Activated CD4-positive, CD25-positive, alpha-beta regulatory T cell treated with anti-CD3 and anti-CD28 coated beads, Interleukin-2, amount 50 U/mL, for 16 hours (primary cell): ENCODE results near the gene GPAT2.
A peak's percentile ranks its signal among the peaks of the same experiment; 100 is the strongest.
"Not testable (repeated sequence)": the region's sequence is repeated elsewhere in the genome, so short reads cannot be mapped to it uniquely, and the experiment has no call there.

Experiments
- DNase-seq: peaks from one replicate; pipeline ENCODE4 v3.0.0-alpha.2; 2020; ENCODE audit warnings: low read depth, low spot score

Gene GPAT2

DNA sequence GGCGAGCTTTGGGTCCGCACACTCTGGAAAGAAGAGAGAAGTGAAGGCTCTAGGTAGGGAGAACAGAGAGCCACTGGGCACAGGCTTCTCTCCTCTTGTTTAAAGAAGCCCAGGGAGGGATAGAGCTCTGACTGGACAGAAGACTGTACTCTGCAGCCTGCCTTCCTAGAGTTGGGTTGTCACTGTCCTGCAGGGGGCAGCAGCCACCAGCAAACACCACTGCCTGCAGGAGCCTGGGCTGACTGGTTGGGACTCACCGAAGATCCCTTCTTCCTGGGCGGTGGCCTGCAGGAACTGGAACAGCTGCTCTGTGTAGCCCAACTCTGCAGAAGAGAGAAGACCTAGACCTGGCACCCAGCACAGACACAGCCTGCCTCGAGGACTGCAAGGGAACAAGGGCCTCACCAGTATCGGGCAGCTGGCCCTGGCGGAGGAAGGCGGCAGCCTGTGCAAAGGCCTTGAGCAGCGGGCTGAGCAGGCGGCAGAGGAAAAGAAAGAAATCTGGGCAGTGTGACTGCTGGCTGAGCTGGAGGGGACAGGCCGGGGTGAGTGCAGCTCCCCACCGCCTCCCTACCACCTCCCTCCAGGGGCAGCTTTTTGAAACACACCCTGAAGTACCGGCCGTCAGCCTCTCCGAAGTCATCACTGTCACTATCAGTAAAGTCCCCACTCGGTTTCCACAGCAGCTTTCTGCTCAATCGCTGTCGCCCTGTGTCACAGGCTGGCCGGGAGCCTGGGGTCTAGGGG, 11.8 kb downstream of the GPAT2 start:
- DNase-seq: peak; percentile 26

DNA sequence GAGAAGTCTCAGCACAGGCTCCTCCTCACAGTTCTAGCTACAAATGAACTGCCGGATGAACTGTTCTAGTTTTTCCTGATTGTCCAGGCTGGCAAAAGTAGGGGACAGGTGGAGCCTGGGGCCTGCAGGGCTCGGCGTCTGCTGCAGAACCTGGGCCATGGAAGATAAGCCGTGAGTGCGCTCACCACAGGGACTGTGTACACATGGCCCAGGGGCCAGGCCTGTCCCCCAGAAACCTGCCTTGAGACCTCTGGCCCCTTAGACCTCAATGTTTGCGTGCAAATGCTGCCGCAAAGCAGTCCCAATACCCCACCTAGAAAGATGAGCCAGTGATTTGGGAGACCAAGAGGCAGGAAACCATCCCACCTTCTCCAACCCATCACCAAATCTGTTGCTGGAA, 12.6 kb downstream of the GPAT2 start:
- not testable (repeated sequence) for DNase-seq

GRCh38 chr2:96021142-96021541, 13.6 kb downstream of the GPAT2 start:
- not testable (repeated sequence) for DNase-seq

DNA sequence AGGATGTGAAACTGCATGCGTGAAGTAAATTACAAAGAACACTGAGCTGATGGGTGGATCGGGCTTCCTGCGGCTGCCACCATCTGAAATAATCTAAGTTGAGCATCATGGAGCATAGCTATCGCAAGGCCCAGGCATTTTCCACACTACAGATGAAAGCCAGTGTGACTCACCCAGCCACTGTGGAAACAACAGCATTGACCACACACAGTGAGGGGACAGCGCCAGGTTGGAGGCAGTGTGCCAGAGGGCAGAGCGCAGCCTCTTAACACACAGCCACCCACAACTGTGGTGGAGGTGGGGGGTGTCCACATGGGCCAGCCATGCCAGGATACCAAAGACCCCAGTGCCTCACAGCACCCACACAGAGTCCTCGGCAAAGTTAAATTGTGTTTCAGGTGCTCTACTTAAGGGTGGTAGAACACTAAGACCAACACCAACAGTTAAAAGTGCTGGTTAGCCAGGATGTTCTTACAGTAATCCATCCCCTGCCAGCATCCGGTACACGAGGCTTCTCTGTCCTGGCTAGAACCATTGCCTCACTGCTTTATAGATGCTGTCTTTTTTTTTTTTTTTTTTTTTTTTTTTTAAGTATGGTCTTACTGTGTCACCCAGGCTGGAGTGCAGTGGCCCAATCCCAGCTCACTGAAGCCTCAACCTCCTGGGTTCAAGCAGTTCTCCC, 14.7 kb downstream of the GPAT2 start:
- not testable (repeated sequence) for DNase-seq

- not testable (repeated sequence) for DNase-seq
Observed at GRCh38 chr2:96016321-96016720, 18.4 kb downstream of the GPAT2 start.

DNA sequence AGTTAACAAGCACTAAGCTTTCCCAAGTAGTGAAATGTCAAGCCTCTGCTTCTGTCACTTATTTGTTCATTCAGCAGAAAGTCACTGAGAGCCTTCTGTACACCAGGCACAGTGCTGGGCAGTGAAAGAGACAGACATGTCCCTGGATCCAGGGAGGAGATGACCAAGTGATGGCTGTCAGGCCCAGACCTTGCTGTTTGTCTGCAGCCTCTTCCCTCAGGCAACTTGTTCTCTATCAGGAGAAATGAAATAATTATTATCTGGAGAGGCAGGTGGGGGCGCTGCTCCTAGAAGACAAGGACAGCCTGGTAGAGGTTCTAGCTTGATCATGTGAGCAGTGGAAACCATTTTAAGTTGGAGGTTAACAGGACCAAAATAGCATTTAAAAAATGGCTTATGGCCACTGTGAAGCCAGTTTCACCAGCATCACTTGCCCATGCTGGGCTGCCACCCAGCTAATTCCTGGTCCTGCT, 21.9 kb downstream of the GPAT2 start:
- DNase-seq: not testable (repeated sequence)

- not testable (repeated sequence) for DNase-seq
Observed at GRCh38 chr2:96012086-96012791, 22.5 kb downstream of the GPAT2 start.

DNA sequence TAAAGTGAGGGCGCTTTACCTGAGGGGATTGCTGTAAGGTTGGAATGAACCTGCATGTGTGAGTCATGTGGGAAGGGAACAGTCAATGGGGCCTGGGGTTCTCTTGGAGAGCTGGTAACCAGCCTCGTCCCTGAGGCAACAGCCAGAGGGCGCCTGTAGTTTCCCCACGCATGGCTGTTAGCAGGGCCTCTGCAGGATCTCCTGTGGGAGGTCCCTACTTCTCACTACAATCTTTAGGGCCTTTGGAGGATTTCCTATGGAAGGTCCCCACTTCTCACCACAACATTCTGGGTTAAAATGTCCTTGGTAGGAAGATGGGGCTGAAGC, 23.6 kb downstream of the GPAT2 start:
- DNase-seq: not testable (repeated sequence)

- DNase-seq: peak; percentile 91
Observed at GRCh38 chr2:96010320-96011128, 24.2 kb downstream of the GPAT2 start.

- not testable (repeated sequence) for DNase-seq
Observed at GRCh38 chr2:96009833-96010232, 24.9 kb downstream of the GPAT2 start.

GRCh38 chr2:96008051-96008450, 26.7 kb downstream of the GPAT2 start:
- not testable (repeated sequence) for DNase-seq

- DNase-seq: not testable (repeated sequence)
Observed at GRCh38 chr2:96006248-96006647, 28.5 kb downstream of the GPAT2 start.

DNA sequence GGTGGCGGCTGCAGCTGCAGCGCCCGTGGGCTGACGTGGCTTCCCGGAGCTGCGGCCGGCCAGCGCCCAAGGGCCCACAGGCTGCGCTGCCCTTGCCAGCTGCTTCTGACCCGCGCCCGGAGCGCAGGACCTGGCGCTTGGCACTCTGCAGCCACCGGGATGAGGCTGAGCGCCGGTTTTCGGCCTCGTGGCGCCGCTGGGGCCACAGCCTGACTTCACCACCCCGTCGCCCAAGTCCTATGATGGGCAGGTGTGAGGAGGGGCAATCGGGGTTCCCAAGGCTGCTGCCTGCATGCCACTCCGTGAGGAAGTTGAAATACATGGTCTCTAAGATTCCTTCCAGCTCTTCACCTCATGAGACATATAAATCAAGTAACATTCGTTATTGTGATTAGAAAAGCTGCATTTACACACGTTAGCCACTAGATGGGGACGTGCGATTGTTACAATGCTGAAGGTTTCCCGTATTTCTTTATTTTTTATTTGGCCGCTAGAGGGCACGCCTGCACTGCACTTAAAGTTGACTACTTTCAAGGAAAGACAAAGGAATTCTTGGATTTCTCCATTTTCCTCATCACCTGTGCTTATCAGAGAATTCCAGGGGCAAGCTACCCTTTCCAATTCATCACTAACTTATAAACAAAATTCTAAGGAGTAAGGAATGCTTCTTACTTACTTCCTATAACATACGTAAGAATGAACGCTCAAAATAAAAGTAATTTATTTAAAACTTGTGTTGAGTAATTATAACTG, 42.0 kb downstream of the GPAT2 start:
- DNase-seq: peak; percentile 54

GRCh38 chr2:95992102-95992501, 42.6 kb downstream of the GPAT2 start:
- not testable (repeated sequence) for DNase-seq

GRCh38 chr2:95991351-95992094, 43.2 kb downstream of the GPAT2 start, which contains the start of gene ANKRD36C:
TSS of gene ANKRD36C (minus strand) at chr2:95991824. CDS start at chr2:95991708, 116 bp downstream.
- DNase-seq: not testable (repeated sequence)

DNA sequence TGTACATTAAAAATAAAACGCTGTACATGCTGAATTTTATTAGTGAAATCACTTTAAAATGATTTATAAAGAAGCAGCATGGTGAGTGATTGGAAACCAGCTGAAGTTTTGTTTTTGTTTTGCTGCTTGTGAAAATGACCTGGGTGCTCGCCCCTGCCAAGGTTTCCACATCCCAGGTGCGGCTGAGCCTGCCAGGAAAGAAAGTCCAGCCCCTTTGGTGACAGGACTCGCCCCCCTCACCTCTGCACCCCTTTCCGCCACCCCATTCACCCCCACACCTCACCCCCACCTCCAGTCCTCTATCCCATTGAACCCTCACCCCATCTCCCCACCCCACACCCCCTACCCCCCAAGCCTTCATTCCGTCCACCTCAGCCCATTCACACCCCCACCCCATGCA, 43.8 kb downstream of the GPAT2 start:
- DNase-seq: not testable (repeated sequence)
